HG03378 (cell line): Measurements from ENCODE around the gene DVL2.

Experiments used
- ATAC-seq: cut with Tn5 transposase; IDR thresholded peaks from one replicate; pipeline ENCODE4 v1.9.1; 2021; ENCODE audit warnings: mild to moderate bottlenecking, moderate library complexity; ENCODE audit not compliant: unreplicated experiment

Gene DVL2

DNA sequence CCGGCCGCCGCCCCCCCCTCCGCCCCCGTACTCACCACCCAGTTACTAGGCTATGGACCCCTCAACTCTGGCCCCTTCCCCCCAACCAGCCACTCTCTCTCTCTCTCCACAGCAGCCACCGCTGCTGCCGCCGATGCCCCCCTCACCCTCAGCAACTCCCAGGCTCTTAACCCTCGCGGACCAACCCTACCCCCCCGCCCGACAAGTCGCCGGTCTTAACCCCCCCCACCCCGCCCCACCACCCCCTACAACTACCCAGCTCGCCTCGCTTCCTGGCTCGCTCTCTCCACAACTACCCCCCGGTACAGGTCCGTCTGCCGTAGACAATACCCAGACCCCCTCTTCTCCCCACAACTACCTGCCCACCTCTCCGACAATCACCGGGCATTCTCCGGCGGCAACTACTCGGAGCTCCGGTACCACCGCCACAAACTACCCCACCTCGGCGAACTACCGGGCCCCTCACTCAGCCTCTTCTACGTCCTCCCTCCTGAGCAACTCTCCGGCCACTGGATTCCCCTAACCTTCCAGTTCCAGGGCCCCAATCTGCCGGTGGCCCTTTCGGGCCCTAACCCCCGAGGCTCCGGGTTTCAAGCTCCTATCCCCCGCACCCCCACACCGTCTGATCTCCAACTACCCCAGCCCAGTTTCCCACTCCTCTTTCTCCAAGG, 4.2 kb upstream of the DVL2 start:
- ATAC-seq, result no peak

DNA sequence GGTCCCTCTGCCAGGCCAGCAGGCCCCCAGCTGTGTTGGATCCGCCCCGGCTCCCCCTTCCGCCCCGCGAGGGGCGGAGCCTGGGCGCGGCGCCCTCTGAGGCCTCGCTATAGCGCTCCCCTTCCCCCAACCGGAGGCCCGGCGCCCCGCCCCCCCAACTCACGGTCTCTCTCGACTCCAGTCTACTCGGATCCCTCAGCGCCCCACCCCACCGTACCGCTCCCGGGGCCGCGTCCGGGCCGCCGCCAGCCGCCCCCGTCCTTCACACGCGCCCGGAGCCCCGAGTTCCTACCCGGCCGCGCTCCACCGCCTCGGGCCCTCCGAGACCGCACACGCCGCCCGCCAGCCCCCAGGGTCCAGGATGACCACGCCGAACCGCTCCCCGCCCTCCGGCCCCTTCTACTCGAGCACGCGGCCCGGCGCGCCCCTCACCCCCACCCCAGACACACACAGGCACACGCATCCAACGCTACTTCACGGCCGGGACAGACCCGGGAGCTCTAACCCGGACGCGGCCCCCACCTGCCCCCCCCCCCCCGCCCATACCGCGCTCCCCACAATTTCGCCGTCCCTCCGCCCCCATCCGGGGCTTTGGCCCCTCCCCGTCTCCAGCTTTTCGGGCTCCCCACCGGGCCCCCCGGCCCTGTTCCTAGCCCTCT, 3.6 kb upstream of the DVL2 start:
- no peak for ATAC-seq

DNA sequence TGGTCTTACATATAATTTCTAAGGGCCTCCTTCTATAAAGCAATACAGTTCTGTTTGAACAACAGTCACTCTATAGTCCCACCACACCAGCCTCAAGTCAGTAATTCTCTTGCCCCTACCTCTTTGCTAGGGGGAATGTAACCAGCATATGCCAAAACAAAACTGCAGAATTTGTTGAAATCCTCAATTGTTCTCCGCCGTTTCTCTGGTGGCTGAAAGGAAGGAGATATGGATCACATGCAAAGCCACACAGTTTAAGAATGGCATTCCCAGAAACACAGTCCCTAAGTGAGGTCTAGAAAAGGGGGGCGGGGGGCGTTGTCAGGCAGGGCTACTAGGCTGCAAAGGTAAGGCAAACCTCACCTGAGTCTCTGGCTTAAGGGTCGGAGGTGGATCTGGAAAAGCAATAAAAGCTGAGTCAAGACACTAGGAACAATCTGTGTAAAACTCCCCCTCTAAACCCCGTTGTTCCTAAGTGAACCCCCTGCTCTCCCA, 3.0 kb upstream of the DVL2 start:
- no peak for ATAC-seq

DNA sequence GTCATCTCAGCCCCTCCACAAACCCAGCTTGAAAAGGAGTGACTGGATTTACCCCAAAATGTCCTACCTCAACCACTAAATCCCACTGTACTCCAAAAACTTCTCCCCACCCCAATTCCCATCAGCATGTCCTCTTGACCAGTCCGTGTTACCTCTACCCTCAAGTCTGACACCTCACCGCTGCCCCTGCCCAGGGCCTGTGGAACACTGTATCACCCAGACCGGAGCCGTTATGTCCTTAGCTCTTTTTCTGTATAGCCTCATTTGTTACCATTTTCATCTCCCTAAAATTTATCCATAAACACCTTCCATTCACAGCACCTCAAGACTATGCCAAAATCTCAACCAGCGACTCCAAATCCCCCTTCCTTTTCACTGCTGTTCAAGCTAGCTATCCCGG, 2.5 kb upstream of the DVL2 start:
- ATAC-seq, result no peak

DNA sequence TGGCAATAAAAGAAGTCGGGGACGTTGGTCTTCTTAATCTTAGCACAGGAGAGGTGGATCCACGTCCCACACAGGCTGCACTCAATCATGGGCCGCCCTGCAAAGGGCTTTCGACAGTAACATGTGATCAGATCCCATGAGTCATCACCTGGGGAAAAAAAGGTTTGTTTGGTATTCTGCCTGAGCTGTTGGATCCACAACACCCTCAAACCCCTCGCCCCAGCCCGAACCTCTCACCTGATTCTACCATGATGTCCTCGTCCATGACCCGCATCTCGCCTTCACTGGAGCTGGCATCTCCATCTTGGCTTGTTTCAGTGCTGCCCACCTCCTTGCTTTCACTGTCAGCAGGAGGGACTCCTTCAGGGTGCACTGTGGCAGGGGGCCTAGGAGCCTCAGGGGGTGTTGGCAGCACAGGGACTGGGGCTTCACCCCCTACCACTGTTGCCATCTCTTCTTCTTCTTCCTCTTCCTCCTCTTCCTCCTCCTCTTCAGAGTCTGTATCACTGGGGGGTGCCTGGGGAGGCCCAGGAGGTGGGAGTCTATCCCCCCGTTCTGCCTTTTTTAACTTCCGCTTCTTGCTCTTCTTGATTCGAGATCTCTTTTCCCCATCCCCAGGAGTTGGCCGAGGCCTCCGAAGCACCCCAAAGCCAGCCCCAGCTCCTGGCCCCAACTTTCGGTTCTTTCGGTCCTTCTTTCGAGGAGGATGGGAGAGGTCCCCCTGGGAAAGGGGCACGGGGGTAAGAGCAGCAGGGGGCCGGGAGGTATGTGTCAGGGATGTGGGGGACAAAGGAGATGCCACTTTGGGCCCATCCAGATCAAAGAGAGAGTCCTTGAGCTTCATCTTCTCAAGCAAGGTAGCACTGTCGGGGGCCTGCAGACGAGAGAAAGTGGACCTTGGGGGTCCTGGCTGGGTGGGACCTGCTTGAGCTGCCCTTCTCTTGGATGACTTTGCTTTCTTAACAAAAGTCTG, 1.7 kb upstream of the DVL2 start:
- ATAC-seq, result no peak

DNA sequence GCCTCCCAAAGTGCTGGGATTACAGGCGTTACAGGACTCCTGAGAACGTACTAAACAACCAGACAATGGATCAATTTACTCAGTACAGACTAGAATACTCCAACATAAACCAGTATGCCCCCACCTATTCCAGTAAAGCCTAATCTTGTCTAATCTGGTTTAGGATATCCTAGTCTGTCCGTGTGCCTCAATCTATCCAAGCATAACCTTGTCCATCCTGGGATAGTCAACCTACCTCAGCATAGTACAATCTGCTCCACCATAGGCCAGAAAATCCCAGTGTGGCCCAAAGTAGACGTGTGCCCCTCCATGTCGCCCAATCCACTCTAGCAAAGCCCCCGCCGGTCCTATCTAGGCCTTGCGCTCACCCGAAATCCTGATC, 625 bp downstream of the DVL2 start:
- ATAC-seq, result no peak

DNA sequence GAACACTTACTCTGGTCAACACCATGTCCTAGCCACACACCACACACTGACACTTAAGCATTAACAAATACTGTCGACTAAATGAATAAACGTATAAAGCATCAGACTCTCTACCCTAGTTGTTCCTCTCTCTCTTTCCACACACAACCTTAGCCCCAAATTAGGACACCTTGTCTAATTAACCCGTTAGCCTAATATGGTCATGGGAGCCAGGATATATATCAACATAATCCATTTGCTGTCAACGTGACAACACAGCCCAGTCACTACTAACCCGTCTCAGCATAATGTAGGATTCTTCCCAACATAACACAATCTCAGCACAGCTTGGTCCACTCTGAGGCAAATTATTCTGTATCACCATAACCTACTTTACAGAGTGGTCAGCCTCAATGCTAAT, 2.2 kb downstream of the DVL2 start:
- no peak for ATAC-seq

DNA sequence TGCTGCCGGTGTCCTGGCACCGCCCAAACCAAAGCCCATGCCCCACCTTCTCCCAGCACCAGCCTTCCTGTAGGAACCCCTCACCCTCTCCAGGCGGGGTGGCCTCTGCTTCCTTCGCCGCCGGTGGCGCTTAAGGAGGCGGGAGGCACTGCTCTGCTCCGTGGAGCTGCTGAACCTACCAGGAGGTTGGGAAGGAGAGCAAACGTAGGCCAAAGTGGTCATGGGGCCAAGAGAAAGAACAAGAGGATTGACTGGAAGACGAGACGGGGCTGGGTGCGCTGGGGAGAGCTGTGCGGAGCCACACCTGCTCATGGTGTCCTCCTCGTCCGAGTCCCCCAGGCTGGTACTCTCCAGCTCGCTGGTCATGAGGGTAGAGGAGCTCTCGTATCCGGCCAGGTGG, 4.8 kb downstream of the DVL2 start:
- no peak for ATAC-seq

DNA sequence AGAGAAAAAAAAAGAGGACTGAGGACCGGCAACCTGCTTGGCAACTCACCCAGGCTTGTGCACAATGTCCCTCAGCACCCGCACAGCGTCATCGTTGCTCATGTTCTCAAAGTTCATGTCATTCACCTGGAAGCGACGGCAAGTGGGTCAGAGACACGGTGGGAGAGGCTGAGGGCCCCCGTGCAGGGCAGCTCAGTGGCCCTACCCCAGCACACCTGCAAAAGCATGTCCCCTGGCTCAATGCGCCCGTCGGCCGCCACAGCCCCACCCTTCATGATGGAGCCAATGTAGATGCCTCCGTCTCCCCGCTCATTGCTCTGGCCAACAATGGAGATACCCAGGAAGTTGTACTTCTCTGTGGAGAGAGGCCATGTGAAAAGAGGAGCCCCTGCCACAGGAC, 5.4 kb downstream of the DVL2 start:
- ATAC-seq, result no peak

DNA sequence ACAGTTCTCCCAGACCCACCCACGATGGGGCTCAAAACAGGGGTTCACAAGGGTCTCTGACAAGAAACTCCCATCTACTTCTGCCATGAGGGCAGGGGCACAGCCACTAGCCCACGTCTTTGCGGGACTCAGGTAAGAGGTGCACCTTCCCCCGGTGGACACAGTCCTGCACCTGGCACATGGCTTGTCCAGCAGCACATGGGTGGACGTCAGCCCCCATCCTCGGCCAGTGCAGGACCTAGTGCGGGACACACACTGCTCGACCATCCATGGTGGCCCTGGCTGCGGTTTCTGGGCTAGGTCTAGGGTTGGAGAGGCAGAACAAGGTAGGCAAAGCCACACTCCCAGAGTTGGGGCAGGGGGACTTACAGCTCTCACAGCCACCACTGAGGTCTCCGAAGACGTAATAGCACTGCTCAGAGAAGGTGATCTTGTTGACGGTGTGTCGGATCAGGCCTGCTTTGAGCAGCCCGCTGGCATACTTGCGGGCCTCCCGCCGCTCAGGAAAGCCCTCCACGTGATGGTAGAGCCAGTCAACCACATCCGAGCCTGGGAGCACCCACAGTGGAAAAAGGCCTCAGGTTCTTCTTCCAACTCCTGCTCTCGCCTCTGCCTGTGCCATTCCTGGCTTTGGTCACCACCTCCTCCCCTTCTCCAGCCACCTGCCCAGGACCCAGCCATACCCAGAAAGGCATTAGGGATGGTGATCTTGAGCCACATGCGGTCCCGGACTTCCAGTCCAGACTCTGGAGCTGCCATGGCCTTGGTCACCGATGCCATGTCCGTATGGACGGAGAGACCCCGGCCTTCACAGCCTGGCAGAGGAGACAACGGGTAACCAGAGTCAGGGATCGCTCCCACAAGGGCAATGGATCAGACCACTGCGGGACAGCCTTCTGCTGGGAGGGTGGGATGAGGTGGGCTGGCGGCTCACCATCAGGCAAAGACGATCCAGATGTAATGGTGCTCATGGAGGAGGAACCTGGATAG, 7.3 kb downstream of the DVL2 start:
- ATAC-seq, result no peak

DNA sequence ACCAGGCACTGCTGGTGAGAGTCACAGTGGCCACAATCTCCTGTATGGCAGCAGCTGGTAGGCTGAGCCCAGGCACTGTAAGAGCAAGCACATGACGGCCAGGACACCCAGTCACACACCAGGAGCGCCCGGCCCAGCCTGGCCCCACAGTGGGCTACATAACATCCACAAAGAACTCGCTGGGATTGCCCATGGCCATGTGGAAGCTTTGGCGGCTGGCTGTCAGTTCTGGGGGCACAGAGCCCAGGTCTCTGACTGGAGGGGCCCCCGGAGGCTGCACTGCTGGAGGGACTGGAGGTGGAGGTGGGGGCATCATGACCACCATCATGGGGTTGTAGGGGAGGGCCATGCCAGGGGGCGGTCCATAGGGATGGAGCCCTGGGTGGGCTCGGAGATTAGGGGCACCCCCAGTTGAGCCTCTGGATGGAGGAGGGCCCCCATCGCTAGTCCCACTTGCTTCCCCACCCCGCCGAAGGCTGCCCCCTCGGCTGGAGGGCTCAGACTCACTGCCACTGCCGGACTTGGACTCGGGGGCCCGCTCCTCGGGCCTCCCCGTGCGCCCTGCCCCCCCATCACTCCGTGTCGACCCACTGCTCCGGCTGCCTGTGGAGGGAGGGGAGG, 8.5 kb downstream of the DVL2 start:
- no peak for ATAC-seq

DNA sequence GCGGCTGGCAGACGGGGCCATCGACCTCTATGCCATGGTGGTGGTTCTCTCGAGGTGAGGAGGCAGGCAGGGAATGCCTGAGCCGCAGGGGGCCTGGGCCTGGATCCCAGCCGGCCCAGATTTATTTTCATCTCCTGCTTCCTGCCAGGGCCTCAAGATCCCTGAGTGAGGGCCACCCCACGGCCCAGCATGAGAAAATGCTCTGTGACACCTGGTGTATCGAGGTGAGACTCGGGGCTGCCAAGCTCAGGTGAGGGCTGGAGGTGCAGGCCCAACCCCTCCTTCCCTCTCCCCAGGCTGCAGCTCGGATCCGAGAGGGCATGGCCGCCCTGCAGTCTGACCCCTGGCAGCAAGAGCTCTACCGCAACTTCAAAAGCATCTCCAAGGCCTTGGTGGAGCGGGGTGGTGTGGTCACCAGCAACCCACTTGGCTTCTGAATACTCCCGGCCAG, 9.6 kb downstream of the DVL2 start:
- ATAC-seq, result no peak

DNA sequence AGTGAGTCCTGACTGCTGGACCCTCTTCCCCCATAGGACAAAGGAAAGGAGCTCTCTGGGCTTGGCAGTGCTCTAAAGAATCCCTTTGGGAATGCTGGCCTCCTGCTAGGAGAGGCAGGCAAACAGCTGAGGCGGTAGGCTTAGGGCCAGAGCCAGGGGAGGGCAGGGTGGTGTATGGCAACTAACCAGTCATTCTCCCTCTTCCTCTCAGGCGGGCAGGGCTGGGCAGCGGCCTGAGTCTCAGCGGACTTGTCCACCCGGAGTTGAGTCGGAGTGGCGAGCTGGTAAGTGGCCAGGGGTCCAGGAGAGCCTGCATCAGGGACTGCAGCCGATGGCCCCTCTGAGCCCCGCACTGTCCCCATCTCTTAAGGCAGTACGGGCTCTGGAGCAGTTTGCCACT, 10.2 kb downstream of the DVL2 start:
- ATAC-seq, result no peak

DNA sequence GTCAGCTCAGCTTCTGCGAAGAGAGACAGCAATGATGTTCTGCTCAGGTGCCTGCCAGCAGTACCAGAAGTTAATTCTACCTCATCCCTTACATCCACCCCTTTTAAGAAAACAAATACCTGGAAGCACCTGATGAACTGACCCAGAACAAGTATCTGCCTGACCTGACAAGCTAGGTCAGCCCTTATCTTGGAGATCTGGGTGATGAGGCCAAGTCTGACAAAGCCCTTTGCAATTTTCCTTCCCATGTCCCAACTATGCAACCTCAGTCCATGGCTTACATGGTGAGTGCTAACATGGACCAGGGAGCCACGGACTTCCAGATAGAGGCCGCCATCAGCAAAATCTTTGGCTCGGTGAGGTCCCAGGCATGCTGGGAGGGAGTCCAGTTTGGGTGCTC, 10.9 kb downstream of the DVL2 start:
- no peak for ATAC-seq

DNA sequence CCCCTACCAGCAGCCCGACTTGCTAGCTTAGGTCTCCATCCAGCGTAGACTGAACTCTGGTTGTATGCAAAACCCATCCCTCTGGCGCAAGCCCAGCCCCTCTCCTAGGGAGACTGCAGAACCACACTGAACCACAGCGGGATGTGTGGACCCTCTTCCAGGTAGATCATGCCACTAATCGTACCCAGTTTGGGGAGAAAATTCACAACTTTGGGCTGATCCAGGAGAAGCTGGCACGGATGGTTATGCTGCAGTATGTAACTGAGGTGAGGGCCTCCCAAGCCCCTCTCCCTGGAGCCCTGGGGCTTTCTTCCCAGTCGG, 11.4 kb downstream of the DVL2 start:
- ATAC-seq, result no peak

DNA sequence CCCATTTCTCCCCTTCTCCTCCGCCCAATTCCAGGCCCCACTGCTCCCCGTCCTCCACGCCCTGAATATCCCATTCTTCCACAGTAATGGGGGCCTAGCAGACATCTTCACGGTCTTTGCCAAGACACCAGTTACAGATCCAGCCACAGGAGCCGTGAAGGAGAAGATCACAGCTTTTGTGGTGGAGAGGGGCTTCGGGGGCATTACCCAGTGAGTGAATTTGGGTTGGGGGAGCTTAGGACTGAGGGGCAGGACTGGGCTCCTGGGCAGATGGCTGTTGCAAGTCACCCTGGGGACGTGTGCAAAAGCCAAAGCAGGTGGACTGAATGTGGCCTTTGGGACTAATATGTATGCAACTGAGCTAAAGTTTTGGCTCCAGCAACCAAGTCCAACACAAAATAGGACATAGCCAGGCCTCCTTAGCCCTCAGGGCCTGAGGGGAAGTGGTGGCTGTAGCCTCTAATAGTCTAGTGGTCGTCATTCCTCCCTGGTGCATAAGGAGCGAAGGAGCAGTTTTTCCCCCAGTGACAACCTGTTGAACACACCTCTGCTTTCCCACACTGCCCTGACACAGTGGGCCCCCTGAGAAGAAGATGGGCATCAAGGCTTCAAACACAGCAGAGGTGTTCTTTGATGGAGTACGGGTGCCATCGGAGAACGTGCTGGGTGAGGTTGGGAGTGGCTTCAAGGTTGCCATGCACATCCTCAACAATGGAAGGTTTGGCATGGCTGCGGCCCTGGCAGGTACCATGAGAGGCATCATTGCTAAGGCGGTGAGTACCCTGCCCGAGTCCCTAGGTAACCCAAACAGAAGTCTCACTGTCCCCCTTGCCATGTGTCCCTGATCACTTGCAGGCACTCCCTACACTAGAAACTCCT, 12.0 kb downstream of the DVL2 start:
- no peak for ATAC-seq

DNA sequence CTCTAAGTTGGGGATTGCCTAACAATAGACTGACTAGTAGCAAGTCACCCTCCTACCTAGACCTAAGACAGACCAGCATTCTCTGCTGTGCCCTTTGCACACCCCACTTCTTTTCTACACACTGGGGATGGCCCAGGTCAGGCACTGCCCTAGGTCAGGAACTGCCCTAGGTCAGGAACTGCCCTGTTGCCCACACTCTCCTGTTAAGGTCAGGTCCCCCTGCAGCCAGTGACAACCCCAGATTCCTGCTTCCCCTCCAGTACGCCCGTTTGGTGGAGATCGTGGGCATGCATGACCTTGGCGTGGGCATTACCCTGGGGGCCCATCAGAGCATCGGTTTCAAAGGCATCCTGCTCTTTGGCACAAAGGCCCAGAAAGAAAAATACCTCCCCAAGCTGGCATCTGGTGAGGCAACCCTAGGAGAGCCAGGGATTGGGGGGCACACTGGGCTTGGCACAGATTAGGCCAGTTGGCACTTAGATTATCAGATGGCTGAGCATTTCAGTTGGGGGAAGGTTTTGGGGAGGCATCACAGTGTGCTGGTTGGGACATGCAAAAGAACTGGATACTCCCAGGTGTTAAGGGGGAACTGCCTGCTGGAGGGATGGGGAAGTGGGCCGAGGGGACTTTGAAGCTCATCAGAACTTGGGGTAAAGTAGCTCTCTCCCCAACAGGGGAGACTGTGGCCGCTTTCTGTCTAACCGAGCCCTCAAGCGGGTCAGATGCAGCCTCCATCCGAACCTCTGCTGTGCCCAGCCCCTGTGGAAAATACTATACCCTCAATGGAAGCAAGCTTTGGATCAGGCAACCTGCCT, 12.8 kb downstream of the DVL2 start:
- ATAC-seq, result no peak

DNA sequence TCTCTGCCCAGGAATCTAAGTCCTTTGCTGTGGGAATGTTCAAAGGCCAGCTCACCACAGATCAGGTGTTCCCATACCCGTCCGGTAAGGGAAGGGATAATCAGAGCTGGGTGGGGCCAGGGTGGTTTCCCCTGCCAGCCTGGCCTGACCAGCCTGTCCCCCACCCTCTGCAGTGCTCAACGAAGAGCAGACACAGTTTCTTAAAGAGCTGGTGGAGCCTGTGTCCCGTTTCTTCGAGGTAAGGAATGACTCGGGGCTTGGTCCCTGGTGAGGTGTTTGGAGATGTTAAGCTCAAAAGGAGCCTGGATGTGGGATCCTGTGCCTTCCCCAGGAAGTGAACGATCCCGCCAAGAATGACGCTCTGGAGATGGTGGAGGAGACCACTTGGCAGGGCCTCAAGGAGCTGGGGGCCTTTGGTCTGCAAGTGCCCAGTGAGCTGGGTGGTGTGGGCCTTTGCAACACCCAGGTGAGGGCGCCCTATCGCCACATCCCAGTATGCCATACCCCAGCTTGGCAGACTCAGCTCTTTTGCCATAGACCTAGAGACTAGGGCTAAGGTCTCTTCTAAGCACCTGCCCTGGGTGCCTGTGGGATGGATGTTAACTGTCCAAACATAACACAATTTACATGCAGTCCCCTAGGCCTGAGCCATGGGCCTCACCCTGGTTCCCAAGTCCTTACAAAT, 13.6 kb downstream of the DVL2 start:
- no peak for ATAC-seq
